SK-N-SH treated with all-trans-retinoic acid at 6 μM for 48 hours (cell line): Measurements from ENCODE around the gene SEMA5A.

Experiments used
- PATZ1 ChIP-seq: fragments of 250-450 bp; sonication (Bioruptor Pico); IDR thresholded peaks from 2 replicates; pipeline ENCODE4 v1.8.0; 2020; ENCODE audit warnings: mild to moderate bottlenecking, moderate library complexity, borderline replicate concordance
- ZFP30 ChIP-seq: fragments of 450-650 bp; formaldehyde crosslinking; IDR thresholded peaks from 2 replicates; pipeline ENCODE4 v1.5.0; 2022; ENCODE audit warnings: mild to moderate bottlenecking, moderate library complexity

- TF ChIP-seq PATZ1: no peak
- no peak for TF ChIP-seq ZFP30 (CRISPR knock-in tag)
Measured at GRCh38 chr5:9547122-9547947, 1.5 kb upstream of the SEMA5A start.
